HepG2 (cell line): Measurements from ENCODE around the gene AKAP6. TPM values are rescaled to one million over a fixed set of nuclear protein-coding genes. Genes with fewer than 3 reads are reported as not detected.

Source experiments
- ATAC-seq: fragments of 200-7000 bp; cut with Tn5 transposase; 3 replicates; pipeline ENCODE4 v1.9.1; 2020; ENCODE audit warnings: mild to moderate bottlenecking, moderate library complexity
- BruUV-seq: library from RNA; stranded (reverse); fragments of 400-500 nt; replicated peaks from 2 replicates; lab custom pipeline; 2021; lab: Mats Ljungman, UMichigan
- CTCF ChIA-PET: fragments of 300-600 bp; formaldehyde crosslinking; extraction: SDS; loops from one replicate; lab custom pipeline; 2021; ENCODE audit warnings: low total read pairs, inconsistent platforms, low intra/inter-chr PET ratio; lab: Yijun Ruan, JAX
- POLR2A ChIA-PET: fragments of 350-600 bp; sonication (Branson Sonifier 250); formaldehyde crosslinking; loops from one replicate; lab custom pipeline; 2020; ENCODE audit warnings: antibody characterized with exemption, inconsistent platforms; lab: Yijun Ruan, JAX
- DNase-seq: peaks from one replicate; pipeline ENCODE4 v3.0.0-alpha.2; 2015; ENCODE audit warnings: low spot score
- FAIRE-seq: peaks from 3 replicates; lab custom pipeline; 2011; peaks lifted over from hg19 to GRCh38; lab: Jason Lieb, UNC
- H2AFZ ChIP-seq: one replicate; pipeline ENCODE4 v1.6.1; 2011; ENCODE audit warnings: low read length, inconsistent platforms
- H3K27ac ChIP-seq: fragments of 300-600 bp; 3 replicates; pipeline ENCODE4 v1.8.0; 2011; ENCODE audit warnings: mixed run types, mild to moderate bottlenecking, mixed read lengths, low read length, inconsistent platforms; ENCODE audit not compliant: insufficient read depth; ENCODE audit errors: extremely low read length
- H3K27me3 ChIP-seq, 2 experiments: fragments of 200-600 bp in 1 of 2; 2 replicates in 1 of 2; 3 replicates in 1 of 2; pipeline versions ENCODE4 v1.6.0 to v1.8.0; 2011; ENCODE audit warnings: low read length in 2 of 2, mild to moderate bottlenecking in 2 of 2, moderate library complexity in 2 of 2, inconsistent platforms in 1 of 2; ENCODE audit not compliant: insufficient read depth in 2 of 2, control insufficient read depth in 1 of 2
- H3K36me3 ChIP-seq, 2 experiments: fragments of 200-600 bp in 1 of 2; replicated peaks in 1 of 2; 2 replicates in 1 of 2; 3 replicates in 1 of 2; pipeline versions ENCODE4 v1.5.1 to v1.8.0; 2011; ENCODE audit warnings: low read length in 2 of 2, inconsistent platforms in 1 of 2; ENCODE audit not compliant: insufficient read depth in 2 of 2, control insufficient read depth in 1 of 2
- H3K4me1 ChIP-seq: 2 replicates; pipeline ENCODE4 v1.5.1; 2012; ENCODE audit warnings: low read length, inconsistent platforms; ENCODE audit not compliant: insufficient read depth
- H3K4me2 ChIP-seq: 2 replicates; pipeline ENCODE4 v1.6.0; 2011; ENCODE audit warnings: low read depth, low read length, inconsistent platforms
- H3K4me3 ChIP-seq, 3 experiments: fragments of 200-600 bp in 1 of 3; sonication (generic), shearing (Covaris generic) in 1 of 3; replicated peaks in 1 of 3; 2 replicates each; pipeline ENCODE4 v1.5.1; 2011 to 2016; ENCODE audit warnings: low read length in 3 of 3, inconsistent platforms in 2 of 3, low read depth in 2 of 3, mild to moderate bottlenecking in 2 of 3, control low read depth in 1 of 3, mixed read lengths in 1 of 3; ENCODE audit not compliant: insufficient read depth in 1 of 3
- H3K79me2 ChIP-seq: one replicate; pipeline ENCODE4 v1.6.1; 2011; ENCODE audit warnings: low read length, inconsistent platforms; ENCODE audit not compliant: insufficient read depth
- H3K9ac ChIP-seq: 2 replicates; pipeline ENCODE4 v1.6.0; 2011; ENCODE audit warnings: mild to moderate bottlenecking, low read depth, low read length, inconsistent platforms; ENCODE audit not compliant: insufficient read depth
- H3K9me3 ChIP-seq: 2 replicates; pipeline ENCODE4 v1.5.1; 2012; ENCODE audit warnings: mild to moderate bottlenecking, low read length
- H4K20me1 ChIP-seq: 2 replicates; pipeline ENCODE4 v1.6.0; 2011; ENCODE audit warnings: inconsistent platforms, mild to moderate bottlenecking, low read length, moderate library complexity; ENCODE audit not compliant: insufficient read depth
- ADNP ChIP-seq: sonication (generic); formaldehyde crosslinking; IDR thresholded peaks from 2 replicates; pipeline ENCODE4 v1.4.0; 2020; ENCODE audit warnings: missing genetic modification reagents
- ATF7-NPFF ChIP-seq: sonication (generic); formaldehyde crosslinking; IDR thresholded peaks from 2 replicates; pipeline ENCODE4 v1.8.1; 2023; ENCODE audit warnings: mild to moderate bottlenecking, low read depth, missing genetic modification reagents, moderate library complexity
- HNRNPL ChIP-seq: fragments of 200-400 bp; formaldehyde crosslinking; IDR thresholded peaks from 2 replicates; pipeline ENCODE4 v1.6.1; 2017; ENCODE audit warnings: mild to moderate bottlenecking, low read depth, low read length
- MAFF ChIP-seq: IDR thresholded peaks from 2 replicates; pipeline ENCODE4 v1.6.1; 2011; ENCODE audit warnings: low read depth, low read length, improper control_type of control experiment
- MAFK ChIP-seq, 2 experiments: IDR thresholded peaks in 1 of 2; conservative IDR thresholded peaks in 1 of 2; 2 replicates each; pipeline ENCODE4 v1.6.1; 2011; ENCODE audit warnings: improper control_type of control experiment in 2 of 2, low read length in 2 of 2
- NFATC3 ChIP-seq: sonication (generic); formaldehyde crosslinking; IDR thresholded peaks from 2 replicates; pipeline ENCODE4 v1.5.1; 2020; ENCODE audit warnings: mild to moderate bottlenecking, missing genetic modification reagents
- PITX1 ChIP-seq: sonication (generic); formaldehyde crosslinking; IDR thresholded peaks from 2 replicates; pipeline ENCODE4 v1.5.1; 2020; ENCODE audit warnings: mild to moderate bottlenecking, missing genetic modification reagents
- ZBTB25 ChIP-seq: IDR thresholded peaks from 2 replicates; pipeline ENCODE4 v1.6.1; 2018; ENCODE audit warnings: missing genetic modification reagents
- ZHX2 ChIP-seq, 2 experiments: sonication (generic) in 1 of 2; formaldehyde crosslinking in 1 of 2; IDR thresholded peaks; 2 replicates each; pipeline versions ENCODE4 v1.6.1 to v1.9.0; 2014 to 2022; ENCODE audit warnings: antibody characterized with exemption in 1 of 2, borderline replicate concordance in 1 of 2, inconsistent platforms in 1 of 2, low read depth in 1 of 2, missing genetic modification reagents in 1 of 2
- ZNF597 ChIP-seq: sonication (generic); formaldehyde crosslinking; IDR thresholded peaks from 2 replicates; pipeline ENCODE4 v1.5.0; 2020; ENCODE audit warnings: missing genetic modification reagents
- WGBS: methylation state at CpG from one replicate; pipeline ENCODE4 v1.1.6; 2017; ENCODE audit warnings: low lambda C conversion rate; 5-methylcytosine and 5-hydroxymethylcytosine counted together
- in situ Hi-C: cut with HindIII; loops from 2 replicates; pipeline ENCODE4 v1.10.0; 2017; ENCODE audit warnings: low pct_unique_long_range_greater_than_20kb; ENCODE audit not compliant: extremely low pct_ligation_motif_present
- intact Hi-C: fragments of 100-400 bp; cut with micrococcal nuclease; formaldehyde crosslinking; loops from one replicate; pipeline ENCODE4 v1.10.0; 2022; ENCODE audit not compliant: unreplicated experiment
- polyA plus RNA-seq, 8 experiments: library from polyadenylated mRNA; depleted of rRNA in 3 of 8; stranded (reverse) in 7 of 8; unstranded in 1 of 8; fragments of >200 nt; fragmentation: Illumina TruSeq in 4 of 8; extraction: Trizol in 4 of 8; gene quantifications; 2 replicates each; pipeline versions ENCODE4 v1.2.1 to v1.2.3, GENCODE V29; 2011 to 2016; ENCODE audit warnings: low read depth in 4 of 8, missing spikeins in 1 of 8, mixed read lengths in 1 of 8; ENCODE audit not compliant: insufficient read depth in 1 of 8
- total RNA-seq, 5 experiments: library from RNA; depleted of rRNA; stranded (reverse); fragments of >200 nt; fragmentation: Illumina TruSeq; extraction: Trizol; gene quantifications; 2 replicates each; pipeline ENCODE4 v1.2.3, GENCODE V29; 2016; ENCODE audit warnings: low read depth in 1 of 5

Gene AKAP6
- total and polyA plus RNA-seq, 2 of the 13 experiments (the other 11 are each of a cell fraction or from before 2014, with no cell fraction given), result 1.4 TPM

GRCh38 chr14:32368107-32368506, 39.0 kb downstream of the AKAP6 start:
- Histone ChIP-seq H3K36me3 (no peaks in the 10 kb centered on the region), H3K4me3 (no peak overlapping the region), H3K4me2 (no peak overlapping the region), H3K9me3 (no peaks in the 10 kb centered on the region), H3K79me2 (no peaks in the 10 kb centered on the region), H3K9ac (no peak overlapping the region)
- intact Hi-C loops, result no loop called here
- CTCF ChIA-PET, result no interaction called here
- WGBS, result under 1% methylated on average over 3 of the region's 3 CpGs
- ATAC-seq (no peak), FAIRE-seq (no peak)
- in situ Hi-C loops, result no loop called here
- TF ChIP-seq MAFF (0 out of 2 replicates have a peak, but pooled peaks have one; percentile 29), NFATC3 (CRISPR knock-in tag) (no peak), ATF7-NPFF (CRISPR knock-in tag) (no peak), MAFK (conservative IDR thresholded peaks at IDR 0.05 in 1 of 2, IDR thresholded peaks at IDR 0.05 in 1 of 2; ENCODE audit: low read length in 2 of 2) (peak in 1 of 2 experiments; percentile 62; a peak in 2 of 4 replicates)
- TF ChIP-seq, all 625 proteins: peak for 2
- no peak for DNase-seq
- no peak overlapping the region for H2AFZ ChIP-seq
- H4K20me1 ChIP-seq, result no peaks in the 10 kb centered on the region
- H3K27me3 ChIP-seq, result no peaks in the 10 kb centered on the region
- no peaks in the 10 kb centered on the region for H3K4me1 ChIP-seq
- BruUV-seq, result no TSS peak
- no peak overlapping the region for H3K27ac ChIP-seq
- POLR2A ChIA-PET, result no interaction called here

GRCh38 chr14:32370714-32371113, 41.6 kb downstream of the AKAP6 start:
- H3K4me3 ChIP-seq, result no peak overlapping the region
- WGBS, result 0% methylated on average over 1 of the region's 1 CpG
- DNase-seq (no peak), ATAC-seq (no peak), FAIRE-seq (no peak)
- H3K27me3 ChIP-seq, result no peaks in the 10 kb centered on the region
- BruUV-seq, result no TSS peak
- intact Hi-C loops, result no loop called here
- in situ Hi-C loops, result no loop called here
- no peaks in the 10 kb centered on the region for H3K4me1 ChIP-seq
- no peak overlapping the region for H3K4me2 ChIP-seq
- POLR2A ChIA-PET, result no interaction called here
- H3K79me2 ChIP-seq, result no peaks in the 10 kb centered on the region
- CTCF ChIA-PET, result no interaction called here
- H4K20me1 ChIP-seq, result no peaks in the 10 kb centered on the region
- H2AFZ ChIP-seq, result no peak overlapping the region
- no peak overlapping the region for H3K9ac ChIP-seq
- H3K27ac ChIP-seq, result no peak overlapping the region
- H3K9me3 ChIP-seq, result no peaks in the 10 kb centered on the region
- H3K36me3 ChIP-seq, result no peaks in the 10 kb centered on the region
- TF ChIP-seq PITX1 (CRISPR knock-in tag), result no peak
- TF ChIP-seq ZBTB25 (CRISPR knock-in tag), result no peak
- no peak for TF ChIP-seq ZNF597
- TF ChIP-seq HNRNPL, result no peak
- no peak for TF ChIP-seq ADNP
- TF ChIP-seq ZHX2 (IDR thresholded peaks at IDR 0.05; ENCODE audit: low read depth), result no peak
- TF ChIP-seq ZHX2 (CRISPR knock-in tag; IDR thresholded peaks at IDR 0.05; ENCODE audit: borderline replicate concordance), result no peak
